Measurements from ENCODE around the gene ATP8B3.

The ATP8B3 gene

DNA sequence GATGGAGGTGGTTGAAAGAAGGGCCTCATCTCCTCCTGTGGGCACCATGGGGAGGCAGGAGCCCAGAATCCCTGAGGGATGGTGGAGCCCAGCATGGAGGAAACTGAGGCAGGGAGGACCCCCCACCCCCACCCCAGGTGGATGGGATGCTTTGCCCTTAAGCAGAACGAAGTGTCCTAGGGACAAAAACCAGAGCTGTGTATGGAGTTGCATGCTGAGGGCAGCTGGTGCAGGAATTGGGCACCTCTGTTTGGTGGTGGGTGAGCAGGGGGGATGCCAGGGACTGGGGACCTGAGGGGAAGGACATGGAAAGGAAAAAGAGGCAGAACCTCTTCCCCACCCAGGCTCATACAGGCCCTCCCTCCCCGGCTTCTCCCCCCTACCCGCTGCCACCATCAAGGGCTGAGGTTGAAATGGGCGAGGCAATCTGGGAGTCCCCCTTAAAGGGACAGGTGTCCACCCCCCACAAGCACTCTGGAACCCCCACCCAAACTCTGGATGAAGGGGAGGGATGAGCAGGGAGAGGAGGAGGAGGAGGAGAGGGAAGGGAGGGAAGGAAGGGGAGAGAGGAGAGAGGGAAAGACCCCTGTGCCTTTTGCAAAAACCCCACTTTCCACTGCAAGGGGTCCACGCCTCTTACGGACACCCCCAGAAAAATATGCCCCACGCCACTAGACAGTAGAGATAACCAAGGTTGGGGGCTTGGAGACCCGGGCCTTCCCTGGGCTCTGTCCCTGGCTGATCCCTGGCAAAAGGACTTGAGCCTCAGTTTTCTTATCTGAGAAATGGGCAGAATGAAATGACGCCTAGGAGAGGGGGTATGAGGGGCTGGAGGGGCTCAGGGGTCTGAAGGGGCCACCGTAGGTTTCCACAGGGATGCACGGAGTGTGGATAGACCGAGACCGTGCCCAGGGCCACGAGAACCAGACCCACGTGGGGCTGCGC, 52.8 kb downstream of the ATP8B3 start:
- Histone ChIP-seq H3K27me3 (ENCODE audit: insufficient read depth, low read length) (peaks cover 92% of the 10 kb centered on the region), H3K4me1 (ENCODE audit: insufficient read depth, low read length) (peaks cover 16% of the 10 kb centered on the region), H3K36me3 (ENCODE audit: insufficient read depth, low read length) (no peaks in the 10 kb centered on the region), H3K9me3 (ENCODE audit: low read length) (no peaks in the 10 kb centered on the region), H2AFZ (ENCODE audit: low read depth, low read length) (no peak overlapping the region), H3K4me3 (ENCODE audit: low read length) (no peak overlapping the region)

DNA sequence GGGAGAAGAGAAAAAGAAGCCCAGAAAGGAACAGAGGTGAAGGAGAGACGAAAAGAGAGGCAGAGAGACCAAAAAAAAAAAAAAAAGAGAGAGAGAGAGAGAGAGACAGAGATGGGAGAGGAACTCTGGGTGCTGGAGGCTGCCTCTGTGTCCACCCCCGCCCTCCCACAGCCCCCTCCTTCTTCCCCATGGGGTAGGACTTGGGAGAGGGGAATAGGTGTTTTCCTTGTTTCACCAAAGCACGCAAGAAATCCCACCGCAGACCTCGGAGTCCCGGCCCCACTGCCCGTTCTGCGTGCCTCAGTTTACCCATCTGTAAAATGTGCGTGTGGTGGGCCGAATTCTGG, 53.9 kb downstream of the ATP8B3 start:
- H3K4me3 ChIP-seq (ENCODE audit: low read length): no peak overlapping the region
- H3K4me1 ChIP-seq (ENCODE audit: insufficient read depth, low read length): peaks cover 16% of the 10 kb centered on the region
- no peak overlapping the region for H2AFZ ChIP-seq (ENCODE audit: low read depth, low read length)
- peaks cover 88% of the 10 kb centered on the region for H3K27me3 ChIP-seq (ENCODE audit: insufficient read depth, low read length)
- H3K9me3 ChIP-seq (ENCODE audit: low read length): no peaks in the 10 kb centered on the region
- H3K36me3 ChIP-seq (ENCODE audit: insufficient read depth, low read length): no peaks in the 10 kb centered on the region

DNA sequence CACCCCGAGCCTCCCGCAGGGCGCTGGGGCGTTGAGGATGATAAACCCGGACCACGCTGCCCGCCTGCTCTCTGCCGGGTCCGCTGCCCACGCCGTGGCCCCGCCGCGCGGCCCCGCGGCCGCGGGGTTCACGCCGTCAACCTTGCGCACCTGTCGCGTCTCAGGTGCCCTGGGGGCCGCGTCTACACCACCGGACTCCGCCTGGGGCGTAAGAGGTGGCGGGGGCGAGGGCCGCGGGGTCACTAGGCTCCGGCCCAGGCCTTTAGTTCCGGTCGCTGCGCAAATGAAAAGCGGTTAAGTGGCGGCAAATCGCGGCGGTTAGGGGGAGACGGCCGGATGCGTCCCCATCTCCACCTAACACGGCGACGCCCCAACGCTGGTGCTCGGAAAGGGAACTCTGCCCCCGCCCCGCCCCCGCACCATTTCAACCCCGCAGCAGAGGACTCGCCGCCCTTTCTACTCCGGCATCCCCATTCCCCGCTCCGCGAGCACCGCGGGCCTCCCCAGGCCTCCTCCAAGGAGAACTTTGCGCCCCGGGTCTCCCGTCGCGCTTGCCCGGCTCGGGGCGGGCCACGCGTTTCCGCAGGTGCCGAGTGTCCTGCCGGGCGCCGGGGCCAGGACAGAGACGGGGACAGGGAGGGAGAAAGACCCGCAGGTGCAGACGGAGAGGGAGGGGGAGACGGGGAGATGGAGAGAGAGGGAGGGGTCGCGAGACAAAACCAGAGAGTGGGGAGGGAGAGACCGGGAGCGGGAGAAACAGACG, 54.4 kb downstream of the ATP8B3 start:
- no peak overlapping the region for H2AFZ ChIP-seq (ENCODE audit: low read depth, low read length)

DNA sequence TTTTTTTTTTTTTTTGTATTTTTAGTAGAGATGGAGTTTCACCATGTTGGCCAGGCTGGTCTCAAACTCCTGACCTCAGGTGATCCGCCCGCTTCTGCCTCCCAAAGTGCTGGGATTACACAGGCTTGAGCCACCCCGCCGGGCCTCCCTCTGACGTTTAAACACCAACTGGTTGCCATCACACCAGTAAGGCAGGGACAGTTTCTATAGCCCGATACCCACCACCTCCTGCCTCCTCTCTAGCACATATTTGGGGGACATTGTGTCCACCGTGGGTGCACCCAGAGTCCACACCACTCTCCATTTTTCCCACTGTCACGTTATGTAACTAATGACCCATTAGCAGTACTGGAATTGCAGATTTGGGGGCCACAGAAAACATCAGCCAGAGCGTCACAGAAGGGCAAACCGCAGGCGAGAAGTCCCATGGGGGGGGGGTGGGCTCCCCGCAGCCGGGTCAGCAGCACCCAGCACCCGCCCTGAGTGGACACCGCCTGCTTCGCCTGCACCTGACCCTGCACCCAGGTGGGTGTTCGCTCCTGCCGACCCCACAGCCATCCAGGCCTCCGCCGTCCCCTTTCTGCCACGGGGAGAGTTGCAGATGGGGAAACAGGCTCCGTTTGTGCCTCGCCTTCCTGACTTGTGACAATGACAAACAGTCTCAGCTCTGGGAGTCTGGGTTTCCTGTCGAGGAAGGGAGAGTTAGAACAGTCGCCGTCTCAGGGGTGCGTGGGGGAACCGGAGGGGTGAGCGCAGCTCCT, 55.2 kb downstream of the ATP8B3 start:
- Histone ChIP-seq H3K4me3 (ENCODE audit: low read length) (no peak overlapping the region), H2AFZ (ENCODE audit: low read depth, low read length) (no peak overlapping the region), H3K4me1 (ENCODE audit: insufficient read depth, low read length) (peaks cover 16% of the 10 kb centered on the region)

More for the DNA sequence above, 54.4 kb downstream of the ATP8B3 start:
- Histone ChIP-seq H3K9me3 (ENCODE audit: low read length) (no peaks in the 10 kb centered on the region), H3K27me3 (ENCODE audit: insufficient read depth, low read length) (peaks cover 91% of the 10 kb centered on the region), H3K4me3 (ENCODE audit: low read length) (no peak overlapping the region), H3K36me3 (ENCODE audit: insufficient read depth, low read length) (no peaks in the 10 kb centered on the region), H3K4me1 (ENCODE audit: insufficient read depth, low read length) (peaks cover 16% of the 10 kb centered on the region)

DNA sequence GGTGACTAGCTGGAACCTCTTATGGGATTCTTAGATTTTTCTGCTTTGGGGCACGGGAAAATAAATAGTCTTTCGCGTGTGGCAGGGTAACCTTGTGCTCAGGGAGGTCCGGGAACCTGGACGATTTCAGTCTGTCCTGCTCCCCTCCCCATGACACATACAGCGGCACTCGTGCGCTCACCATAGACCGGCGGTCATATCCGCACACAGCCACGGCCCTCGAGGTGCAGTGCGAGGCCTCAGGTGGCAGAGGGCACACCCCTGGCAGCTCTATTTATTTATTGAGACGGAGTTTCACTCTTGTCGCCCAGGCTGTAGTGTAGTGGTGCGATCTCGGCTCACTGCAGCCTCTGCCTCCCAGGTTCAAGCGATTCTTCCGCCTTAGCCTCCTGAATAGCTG, 55.8 kb downstream of the ATP8B3 start:
- Histone ChIP-seq H3K36me3 (ENCODE audit: insufficient read depth, low read length) (no peaks in the 10 kb centered on the region), H2AFZ (ENCODE audit: low read depth, low read length) (no peak overlapping the region), H3K27me3 (ENCODE audit: insufficient read depth, low read length) (peaks cover 91% of the 10 kb centered on the region), H3K4me3 (ENCODE audit: low read length) (peak overlapping the region; percentile 9), H3K9me3 (ENCODE audit: low read length) (no peaks in the 10 kb centered on the region), H3K4me1 (ENCODE audit: insufficient read depth, low read length) (peaks cover 16% of the 10 kb centered on the region)

More for the DNA sequence above, 55.2 kb downstream of the ATP8B3 start:
- H3K9me3 ChIP-seq (ENCODE audit: low read length): no peaks in the 10 kb centered on the region
- H3K27me3 ChIP-seq (ENCODE audit: insufficient read depth, low read length): peaks cover 91% of the 10 kb centered on the region
- H3K36me3 ChIP-seq (ENCODE audit: insufficient read depth, low read length): no peaks in the 10 kb centered on the region

DNA sequence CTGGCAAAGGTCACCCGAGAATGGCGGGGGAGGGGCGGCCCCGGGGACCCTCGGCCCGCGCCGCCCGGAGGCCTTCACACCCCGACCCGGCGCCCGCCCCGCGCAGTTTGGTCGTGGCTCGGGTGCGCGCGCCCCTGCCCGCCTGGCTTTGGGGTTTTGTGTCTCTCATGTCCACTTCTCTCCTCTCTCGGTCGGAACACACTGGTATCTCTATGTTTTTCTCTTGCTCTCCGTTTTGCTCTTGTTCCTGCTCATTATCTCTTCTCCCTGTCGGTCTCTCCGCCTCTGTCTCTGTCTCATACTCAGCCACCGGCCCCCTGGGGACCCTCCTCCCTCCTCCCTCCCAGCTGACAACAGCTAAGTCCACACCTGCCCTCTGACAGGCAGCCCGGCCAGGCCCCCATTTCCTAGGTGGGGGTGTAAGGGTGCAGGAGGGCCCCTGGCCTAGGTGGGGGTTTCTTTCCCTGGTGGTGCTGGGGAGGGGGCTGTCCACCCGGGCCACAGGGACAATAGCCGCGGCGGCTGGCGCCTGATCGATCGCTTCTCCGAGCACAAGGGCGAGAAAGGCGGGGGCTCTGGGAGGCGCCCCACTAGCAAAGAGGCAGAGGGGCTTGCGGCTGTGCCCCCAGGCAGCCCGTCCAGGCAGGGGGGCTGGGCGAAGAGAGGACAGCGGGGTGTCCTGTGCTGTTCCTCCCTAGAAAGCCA, 56.5 kb downstream of the ATP8B3 start:
- Histone ChIP-seq H2AFZ (ENCODE audit: low read depth, low read length) (peak overlapping the region; percentile 9), H3K4me3 (ENCODE audit: low read length) (peak overlapping the region; percentile 9), H3K36me3 (ENCODE audit: insufficient read depth, low read length) (no peaks in the 10 kb centered on the region), H3K27me3 (ENCODE audit: insufficient read depth, low read length) (peaks cover 92% of the 10 kb centered on the region), H3K4me1 (ENCODE audit: insufficient read depth, low read length) (peaks cover 16% of the 10 kb centered on the region), H3K9me3 (ENCODE audit: low read length) (no peaks in the 10 kb centered on the region)

DNA sequence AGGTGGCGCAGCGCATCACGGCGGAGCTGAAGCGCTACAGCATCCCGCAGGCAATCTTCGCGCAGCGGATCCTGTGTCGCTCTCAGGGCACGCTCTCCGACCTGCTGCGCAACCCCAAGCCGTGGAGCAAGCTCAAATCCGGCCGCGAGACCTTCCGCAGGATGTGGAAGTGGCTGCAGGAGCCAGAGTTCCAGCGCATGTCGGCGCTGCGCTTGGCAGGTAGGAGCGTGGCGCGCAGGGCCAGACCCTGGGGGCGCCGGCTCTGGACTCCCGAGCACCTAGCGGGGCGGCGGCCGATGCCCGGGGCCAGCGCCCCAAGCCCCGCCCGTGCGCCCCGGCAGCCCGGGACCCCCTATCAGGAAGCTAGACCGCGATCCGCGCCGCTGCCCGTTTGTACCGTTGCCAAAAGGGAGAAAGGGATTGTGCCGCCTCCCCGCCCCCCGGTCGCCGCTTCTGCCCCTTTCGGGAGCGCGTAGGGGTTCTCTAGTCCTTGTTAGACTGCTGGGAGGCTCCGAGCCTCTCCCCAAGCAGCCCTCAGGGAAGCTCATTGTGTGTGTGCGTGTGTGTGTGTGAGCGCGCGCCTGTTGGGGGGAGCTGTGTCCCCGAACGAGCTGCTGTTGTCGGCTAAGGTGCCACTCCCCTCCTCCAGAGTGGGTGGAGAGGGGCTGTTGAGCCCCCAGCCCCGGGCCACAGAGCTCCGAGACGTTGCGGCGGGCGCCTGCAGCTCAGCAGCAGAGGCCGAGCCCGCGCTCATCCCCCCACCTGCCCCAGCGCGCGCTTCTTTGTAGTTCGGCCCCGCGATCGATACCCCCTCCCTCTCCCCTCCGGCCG, 57.2 kb downstream of the ATP8B3 start:
- Histone ChIP-seq H3K4me3 (ENCODE audit: low read length) (peak overlapping the region; percentile 35), H2AFZ (ENCODE audit: low read depth, low read length) (no peak overlapping the region), H3K36me3 (ENCODE audit: insufficient read depth, low read length) (no peaks in the 10 kb centered on the region), H3K27me3 (ENCODE audit: insufficient read depth, low read length) (peaks cover 92% of the 10 kb centered on the region), H3K9me3 (ENCODE audit: low read length) (no peaks in the 10 kb centered on the region), H3K4me1 (ENCODE audit: insufficient read depth, low read length) (peaks cover 16% of the 10 kb centered on the region)

DNA sequence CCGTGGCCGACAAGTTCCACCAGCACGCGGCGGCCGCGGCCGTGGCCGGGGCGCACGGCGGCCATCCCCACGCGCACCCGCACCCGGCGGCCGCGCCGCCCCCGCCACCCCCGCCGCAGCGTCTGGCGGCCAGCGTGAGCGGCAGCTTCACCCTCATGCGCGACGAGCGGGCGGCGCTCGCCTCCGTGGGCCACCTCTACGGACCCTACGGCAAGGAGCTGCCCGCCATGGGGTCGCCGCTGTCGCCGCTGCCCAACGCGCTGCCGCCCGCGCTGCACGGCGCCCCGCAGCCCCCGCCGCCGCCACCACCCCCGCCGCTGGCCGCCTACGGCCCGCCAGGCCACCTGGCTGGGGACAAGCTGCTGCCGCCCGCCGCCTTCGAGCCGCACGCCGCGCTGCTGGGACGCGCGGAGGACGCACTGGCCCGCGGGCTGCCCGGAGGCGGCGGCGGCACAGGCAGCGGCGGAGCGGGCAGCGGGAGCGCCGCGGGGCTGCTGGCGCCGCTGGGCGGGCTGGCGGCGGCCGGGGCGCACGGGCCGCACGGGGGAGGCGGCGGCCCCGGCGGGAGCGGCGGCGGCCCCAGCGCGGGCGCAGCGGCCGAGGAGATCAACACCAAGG, 57.9 kb downstream of the ATP8B3 start:
- peak overlapping the region; percentile 35 for H3K4me3 ChIP-seq (ENCODE audit: low read length)

DNA sequence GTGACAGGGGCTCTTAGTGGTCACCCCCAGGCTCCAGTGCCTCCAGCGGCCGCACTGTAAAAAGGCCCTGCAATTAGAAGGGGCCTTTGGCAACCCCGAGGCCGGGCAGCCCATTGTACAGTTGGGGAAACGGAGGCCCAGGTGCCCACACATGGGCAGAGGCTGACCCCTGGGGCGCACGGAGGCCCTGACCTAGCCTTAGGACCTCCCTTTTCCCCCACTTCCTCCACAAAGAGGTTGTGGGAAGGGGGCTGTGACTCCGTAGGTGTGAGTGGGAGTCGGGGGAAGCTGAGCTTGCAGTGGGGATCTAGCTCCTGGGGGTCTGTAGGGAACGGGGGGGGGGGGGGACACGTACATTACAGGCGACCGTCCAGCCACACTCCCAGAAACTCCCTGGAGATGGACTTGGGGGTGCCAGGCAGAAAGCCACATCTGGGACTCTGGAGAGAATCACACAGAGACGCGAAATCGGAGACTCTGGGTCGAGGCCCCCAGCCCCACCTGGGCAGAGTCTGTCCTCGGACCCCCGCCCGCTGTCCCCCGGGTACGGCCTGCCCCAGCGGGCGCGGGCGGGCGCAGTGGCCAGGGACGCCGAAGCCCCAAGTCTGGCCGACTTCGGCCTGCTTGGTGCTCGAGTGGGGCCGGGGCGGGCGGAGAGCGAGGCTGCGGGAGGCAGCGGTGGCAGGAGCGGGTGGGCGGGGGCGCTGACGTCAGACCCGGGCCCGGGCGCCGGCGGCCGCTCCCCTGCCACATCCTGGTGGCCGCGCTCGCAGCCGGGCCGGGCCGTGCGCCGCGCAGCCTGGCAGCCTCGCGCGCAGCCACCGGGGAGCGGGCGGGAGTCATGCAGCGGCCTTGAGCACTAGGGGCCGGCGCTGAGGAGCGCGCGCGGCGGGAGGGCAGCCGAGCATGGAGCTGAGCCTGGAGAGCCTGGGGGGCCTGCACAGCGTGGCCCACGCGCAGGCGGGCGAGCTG, 59.0 kb downstream of the ATP8B3 start, which contains the start of gene ONECUT3:
Gene ONECUT3, plus strand, starts transcription at position 750 of the 972 bp plus-strand sequence. Its CDS starts 157 bp downstream, at position 907.
- Histone ChIP-seq H3K27me3 (ENCODE audit: insufficient read depth, low read length) (peaks cover 93% of the 10 kb centered on the region), H3K4me1 (ENCODE audit: insufficient read depth, low read length) (peaks cover 16% of the 10 kb centered on the region), H3K4me3 (ENCODE audit: low read length) (no peak within 1 kb of the TSS), H2AFZ (ENCODE audit: low read depth, low read length) (no peak within 1 kb of the TSS), H3K36me3 (ENCODE audit: insufficient read depth, low read length) (no peaks in the 10 kb centered on the region), H3K9me3 (ENCODE audit: low read length) (no peaks in the 10 kb centered on the region)

More for the DNA sequence above, 57.9 kb downstream of the ATP8B3 start:
- Histone ChIP-seq H3K36me3 (ENCODE audit: insufficient read depth, low read length) (no peaks in the 10 kb centered on the region), H3K4me1 (ENCODE audit: insufficient read depth, low read length) (peaks cover 16% of the 10 kb centered on the region), H3K27me3 (ENCODE audit: insufficient read depth, low read length) (peaks cover 92% of the 10 kb centered on the region), H2AFZ (ENCODE audit: low read depth, low read length) (no peak overlapping the region), H3K9me3 (ENCODE audit: low read length) (no peaks in the 10 kb centered on the region)

DNA sequence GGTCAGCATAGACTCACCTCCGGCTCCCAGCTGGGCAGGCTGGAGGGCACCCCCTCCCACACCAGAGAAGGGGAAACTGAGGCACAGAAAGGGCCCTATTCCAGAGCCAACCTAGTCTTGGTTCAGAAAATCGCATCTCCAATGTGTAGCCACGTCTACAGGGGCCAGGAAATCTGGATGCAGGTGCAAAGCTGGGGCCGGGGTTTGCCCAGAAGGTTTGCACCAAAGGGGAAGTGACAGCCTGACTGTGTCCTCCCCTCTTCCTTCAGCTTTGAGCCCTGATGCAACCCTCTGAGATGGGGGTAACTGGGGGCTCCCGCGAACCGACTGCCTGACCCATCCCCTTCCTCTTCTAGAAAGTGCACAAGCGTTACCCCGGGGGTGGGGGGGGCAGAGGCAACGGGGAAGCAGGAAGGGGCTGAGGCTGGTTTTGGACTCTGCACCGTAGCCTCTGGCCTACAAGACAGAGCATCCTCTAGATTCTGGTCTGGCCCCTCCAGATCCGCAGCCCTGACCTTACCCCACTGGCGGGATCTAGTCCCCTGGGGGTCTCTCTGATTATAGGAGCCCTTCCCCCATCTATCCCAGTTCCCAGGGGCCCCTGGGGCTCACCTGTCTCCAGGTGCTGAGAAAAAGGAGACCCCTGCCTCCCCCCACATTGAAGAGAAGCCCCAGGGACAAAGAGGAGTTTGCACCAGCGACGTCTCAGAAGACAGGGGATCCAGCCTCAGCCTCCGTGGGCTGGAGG, 59.9 kb downstream of the ATP8B3 start:
- H3K27me3 ChIP-seq (ENCODE audit: insufficient read depth, low read length): peaks cover 93% of the 10 kb centered on the region
- H3K9me3 ChIP-seq (ENCODE audit: low read length): no peaks in the 10 kb centered on the region
- peaks cover 16% of the 10 kb centered on the region for H3K4me1 ChIP-seq (ENCODE audit: insufficient read depth, low read length)
- no peak overlapping the region for H2AFZ ChIP-seq (ENCODE audit: low read depth, low read length)
- no peaks in the 10 kb centered on the region for H3K36me3 ChIP-seq (ENCODE audit: insufficient read depth, low read length)
- H3K4me3 ChIP-seq (ENCODE audit: low read length): no peak overlapping the region
